Thyroid gland (tissue), 4 donors: ENCODE results near the gene DUOXA1. TPM values are rescaled to one million over a fixed set of nuclear protein-coding genes. Genes with fewer than 3 reads are reported as not detected.

Experiments used
- DNase-seq, 2 donors: peaks; one replicate each; pipeline ENCODE4 v3.0.0-alpha.2; 2019
- H3K27ac ChIP-seq, 3 donors: fragments of 200-600 bp; sonication (generic); 1 replicate in 2 of 3; 2 replicates in 1 of 3; pipeline ENCODE4 v1.5.1; 2016 to 2019; ENCODE audit warnings: mild to moderate bottlenecking in 1 of 3, moderate library complexity in 1 of 3
- H3K27me3 ChIP-seq: fragments of 200-600 bp; sonication (generic); one replicate; pipeline ENCODE4 v1.5.1; 2019
- H3K36me3 ChIP-seq, 2 donors: fragments of 200-600 bp; sonication (generic); one replicate each; pipeline ENCODE4 v1.5.1; 2016 to 2019
- H3K4me1 ChIP-seq, 2 donors: fragments of 200-600 bp; sonication (generic); one replicate each; pipeline ENCODE4 v1.5.1; 2017 to 2019
- H3K4me3 ChIP-seq, 3 donors: fragments of 200-600 bp; sonication (generic); replicated peaks in 1 of 3; 1 replicate in 2 of 3; 2 replicates in 1 of 3; pipeline ENCODE4 v1.5.1; 2016; ENCODE audit warnings: mild to moderate bottlenecking in 1 of 3
- H3K9me3 ChIP-seq: fragments of 200-600 bp; sonication (generic); one replicate; pipeline ENCODE4 v1.5.1; 2017
- CTCF ChIP-seq, 6 experiments: fragments of 200-600 bp in 3 of 6; fragments of 450-650 bp in 3 of 6; sonication (generic) in 3 of 6; IDR thresholded peaks; one replicate each; pipeline ENCODE4 v1.5.1; 2016 to 2019; ENCODE audit warnings: antibody characterized with exemption in 6 of 6, mild to moderate bottlenecking in 2 of 6, inconsistent platforms in 1 of 6, moderate library complexity in 1 of 6
- POLR2A ChIP-seq, 2 donors: fragments of 450-650 bp; IDR thresholded peaks; one replicate each; pipeline ENCODE4 v1.6.1; 2017; ENCODE audit warnings: antibody characterized with exemption in 2 of 2, mild to moderate bottlenecking in 2 of 2, moderate library complexity in 1 of 2
- WGBS, 2 donors: methylation state at CpG; one replicate each; pipeline ENCODE4 v1.1.5; 2017; 5-methylcytosine and 5-hydroxymethylcytosine counted together
- intact Hi-C: fragments of 100-400 bp; cut with DNase I; formaldehyde crosslinking; loops from one replicate; pipeline ENCODE4 v1.15.1; 2023
- total RNA-seq, 4 donors: library from RNA; depleted of rRNA; stranded (reverse); fragments of >200 nt; gene quantifications; one replicate each; pipeline ENCODE4 v1.2.3, GENCODE V29; 2016

The DUOXA1 gene
- total RNA-seq, 4 donors from 2014 or later, result 97.0 to 187 (median 150) TPM

DNA sequence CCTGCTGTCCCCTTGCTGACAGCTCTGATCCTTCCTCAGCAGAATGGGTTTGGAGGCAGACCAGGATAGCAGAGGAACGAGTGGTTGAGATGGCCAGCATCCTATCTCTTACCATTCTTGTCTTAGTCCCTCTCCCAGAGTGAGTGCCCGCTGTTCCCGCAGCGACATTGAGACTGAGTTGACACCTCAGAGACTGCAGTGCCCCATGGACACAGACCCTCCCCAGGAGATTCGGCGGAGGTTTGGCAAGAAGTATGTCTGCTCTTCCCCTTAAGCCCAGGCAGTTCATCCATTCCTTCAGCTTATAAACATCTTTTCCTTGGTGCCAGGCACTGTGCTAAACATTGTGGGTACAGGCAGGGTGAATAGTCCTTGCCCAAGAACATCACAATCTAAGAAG, 21.3 kb upstream of the DUOXA1 start:
- whole genome bisulfite sequencing, 2 donors, result 90 to 93% methylated on average over 6 of the region's 6 CpGs
- Histone ChIP-seq H3K9me3 (no peaks in the 10 kb centered on the region), H3K27me3 (no peaks in the 10 kb centered on the region), H3K27ac (no peak overlapping the region), H3K4me3 (no peak overlapping the region), H3K4me1 (no peaks in the 10 kb centered on the region), H3K36me3 (peaks cover 38 to 42% of the 10 kb centered on the region in 2 donors)
- intact Hi-C loops, result no loop called here
- TF ChIP-seq CTCF (IDR thresholded peaks at IDR 0.05) (no peak), POLR2A (IDR thresholded peaks at IDR 0.05) (no peak)
- DNase-seq, result no peak

DNA sequence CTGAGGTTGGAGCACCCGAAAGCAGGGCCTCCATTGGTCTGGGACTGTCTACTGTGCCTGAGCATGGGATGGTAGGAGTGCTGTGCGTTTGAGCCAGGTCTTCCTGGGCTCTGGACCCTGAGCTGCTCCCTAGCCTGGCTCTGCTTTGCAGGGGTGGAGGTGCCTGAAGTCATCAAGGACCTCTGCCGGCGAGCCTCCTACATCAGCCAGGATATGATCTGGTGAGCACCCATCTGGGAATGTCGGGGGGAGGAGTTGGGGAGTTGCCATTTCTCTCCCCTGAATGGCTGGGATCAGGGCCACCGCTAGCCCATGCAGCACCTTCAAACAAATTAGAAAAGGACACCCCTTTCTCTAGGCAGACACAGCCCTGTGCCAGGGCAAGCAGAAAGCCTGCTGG, 20.8 kb upstream of the DUOXA1 start:
- WGBS, 2 donors, result 85 to 88% methylated on average over 4 to 6 of the region's 6 CpGs
- TF ChIP-seq POLR2A (IDR thresholded peaks at IDR 0.05) (no peak), CTCF (IDR thresholded peaks at IDR 0.05) (no peak)
- H3K27me3 ChIP-seq, result no peaks in the 10 kb centered on the region
- no peak overlapping the region for H3K4me3 ChIP-seq
- DNase-seq, result no peak
- H3K9me3 ChIP-seq, result no peaks in the 10 kb centered on the region
- intact Hi-C loops, result no loop called here
- H3K36me3 ChIP-seq, result peaks cover 34 to 42% of the 10 kb centered on the region in 2 donors
- H3K4me1 ChIP-seq, result no peaks in the 10 kb centered on the region
- no peak overlapping the region for H3K27ac ChIP-seq

GRCh38 chr15:45149060-45149459, 19.4 kb upstream of the DUOXA1 start:
- Histone ChIP-seq H3K27me3 (no peaks in the 10 kb centered on the region), H3K9me3 (no peaks in the 10 kb centered on the region), H3K27ac (peak overlapping the region in 1 of 3 donors; percentile 14), H3K4me1 (no peaks in the 10 kb centered on the region), H3K4me3 (no peak overlapping the region), H3K36me3 (peaks cover 46 to 47% of the 10 kb centered on the region in 2 donors)
- TF ChIP-seq POLR2A (IDR thresholded peaks at IDR 0.05), result no peak
- TF ChIP-seq CTCF (IDR thresholded peaks at IDR 0.05), result no peak
- WGBS, 2 donors, result 87 to 100% methylated on average over 1 of the region's 1 CpG
- no peak for DNase-seq
- intact Hi-C loops, result no loop called here

- peaks cover 50 to 53% of the 10 kb centered on the region in 2 donors for H3K36me3 ChIP-seq
- no peaks in the 10 kb centered on the region for H3K9me3 ChIP-seq
- no peaks in the 10 kb centered on the region for H3K4me1 ChIP-seq
- intact Hi-C loops, result no loop called here
- WGBS, 2 donors, result 89 to 92% methylated on average over 12 of the region's 12 CpGs
- H3K4me3 ChIP-seq, result no peak overlapping the region
- H3K27ac ChIP-seq, result peak overlapping the region in 1 of 3 donors; percentile 14
- no peak for TF ChIP-seq POLR2A (IDR thresholded peaks at IDR 0.05)
- no peak for TF ChIP-seq CTCF (IDR thresholded peaks at IDR 0.05)
- DNase-seq, result no peak
- H3K27me3 ChIP-seq, result no peaks in the 10 kb centered on the region
Measured at GRCh38 chr15:45148076-45149059, 18.7 kb upstream of the DUOXA1 start.

DNA sequence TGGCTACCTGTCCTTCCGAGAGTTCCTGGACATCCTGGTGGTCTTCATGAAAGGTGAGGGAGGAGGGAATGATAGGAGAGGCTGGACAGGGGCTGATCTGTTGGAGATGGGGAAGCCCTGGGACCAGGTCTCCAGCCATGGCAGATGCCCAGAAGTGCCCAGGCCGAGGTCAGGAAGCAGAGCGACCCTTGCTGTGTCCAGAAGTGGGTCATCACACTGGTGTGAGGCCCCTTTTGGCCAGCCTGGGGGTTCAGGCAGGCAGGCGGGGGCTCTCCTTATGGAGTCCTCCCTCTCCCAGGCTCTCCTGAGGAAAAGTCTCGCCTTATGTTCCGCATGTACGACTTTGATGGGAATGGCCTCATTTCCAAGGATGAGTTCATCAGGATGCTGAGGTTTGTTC, 17.9 kb upstream of the DUOXA1 start:
- DNase-seq, result no peak
- WGBS, 2 donors, result 94 to 100% methylated on average over 2 to 6 of the region's 7 CpGs
- Histone ChIP-seq H3K9me3 (no peaks in the 10 kb centered on the region), H3K4me3 (no peak overlapping the region), H3K36me3 (peaks cover 51 to 52% of the 10 kb centered on the region in 2 donors), H3K27me3 (no peaks in the 10 kb centered on the region), H3K27ac (no peak overlapping the region), H3K4me1 (no peaks in the 10 kb centered on the region)
- TF ChIP-seq POLR2A (IDR thresholded peaks at IDR 0.05) (no peak), CTCF (IDR thresholded peaks at IDR 0.05) (no peak)
- intact Hi-C loops, result no loop called here
